Thoracic aorta endothelial cell (primary cell): ENCODE data around the gene EGFL6. TPM values are rescaled to one million over a fixed set of nuclear protein-coding genes. Genes with fewer than 3 reads are reported as not detected.

ENCODE experiments used
- total RNA-seq: library from RNA; depleted of rRNA; stranded (reverse); fragments of >200 nt; gene quantifications from 2 replicates; pipeline ENCODE4 v1.2.3, GENCODE V29; 2012

EGFL6 gene, protein sequence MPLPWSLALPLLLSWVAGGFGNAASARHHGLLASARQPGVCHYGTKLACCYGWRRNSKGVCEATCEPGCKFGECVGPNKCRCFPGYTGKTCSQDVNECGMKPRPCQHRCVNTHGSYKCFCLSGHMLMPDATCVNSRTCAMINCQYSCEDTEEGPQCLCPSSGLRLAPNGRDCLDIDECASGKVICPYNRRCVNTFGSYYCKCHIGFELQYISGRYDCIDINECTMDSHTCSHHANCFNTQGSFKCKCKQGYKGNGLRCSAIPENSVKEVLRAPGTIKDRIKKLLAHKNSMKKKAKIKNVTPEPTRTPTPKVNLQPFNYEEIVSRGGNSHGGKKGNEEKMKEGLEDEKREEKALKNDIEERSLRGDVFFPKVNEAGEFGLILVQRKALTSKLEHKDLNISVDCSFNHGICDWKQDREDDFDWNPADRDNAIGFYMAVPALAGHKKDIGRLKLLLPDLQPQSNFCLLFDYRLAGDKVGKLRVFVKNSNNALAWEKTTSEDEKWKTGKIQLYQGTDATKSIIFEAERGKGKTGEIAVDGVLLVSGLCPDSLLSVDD
- total RNA-seq: not detected in 2 replicates

DNA sequence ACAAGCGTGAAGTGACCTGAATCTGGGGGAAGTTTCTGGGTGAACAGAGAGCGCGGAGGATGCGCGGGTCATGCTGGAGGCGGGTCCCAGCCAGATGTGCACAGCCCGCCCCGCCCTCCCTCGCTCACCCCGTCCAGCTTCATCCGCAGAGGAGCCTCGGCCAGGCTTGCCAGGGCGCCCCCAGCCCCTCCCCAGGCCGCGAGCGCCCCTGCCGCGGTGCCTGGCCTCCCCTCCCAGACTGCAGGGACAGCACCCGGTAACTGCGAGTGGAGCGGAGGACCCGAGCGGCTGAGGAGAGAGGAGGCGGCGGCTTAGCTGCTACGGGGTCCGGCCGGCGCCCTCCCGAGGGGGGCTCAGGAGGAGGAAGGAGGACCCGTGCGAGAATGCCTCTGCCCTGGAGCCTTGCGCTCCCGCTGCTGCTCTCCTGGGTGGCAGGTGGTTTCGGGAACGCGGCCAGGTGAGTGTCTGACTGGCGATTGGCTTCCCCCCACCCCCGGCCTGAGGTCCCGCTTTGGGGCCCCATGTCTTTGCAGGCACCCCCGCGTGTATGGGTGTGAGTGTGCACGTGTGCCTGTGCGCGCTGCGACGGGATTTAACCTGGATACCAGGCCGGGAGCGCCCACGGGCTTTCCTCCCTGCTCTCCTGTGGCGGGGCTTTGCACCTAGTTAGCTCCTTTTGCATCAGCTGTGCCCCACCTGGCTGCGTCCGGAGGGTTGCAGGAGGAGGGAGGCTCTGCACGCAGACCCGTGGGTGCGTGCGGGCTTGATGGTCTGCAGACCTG, at the start of gene EGFL6:
TSS of gene EGFL6 (plus strand) at position 123 of the 782 bp plus-strand sequence. CDS start at position 384, 261 bp downstream.

DNA sequence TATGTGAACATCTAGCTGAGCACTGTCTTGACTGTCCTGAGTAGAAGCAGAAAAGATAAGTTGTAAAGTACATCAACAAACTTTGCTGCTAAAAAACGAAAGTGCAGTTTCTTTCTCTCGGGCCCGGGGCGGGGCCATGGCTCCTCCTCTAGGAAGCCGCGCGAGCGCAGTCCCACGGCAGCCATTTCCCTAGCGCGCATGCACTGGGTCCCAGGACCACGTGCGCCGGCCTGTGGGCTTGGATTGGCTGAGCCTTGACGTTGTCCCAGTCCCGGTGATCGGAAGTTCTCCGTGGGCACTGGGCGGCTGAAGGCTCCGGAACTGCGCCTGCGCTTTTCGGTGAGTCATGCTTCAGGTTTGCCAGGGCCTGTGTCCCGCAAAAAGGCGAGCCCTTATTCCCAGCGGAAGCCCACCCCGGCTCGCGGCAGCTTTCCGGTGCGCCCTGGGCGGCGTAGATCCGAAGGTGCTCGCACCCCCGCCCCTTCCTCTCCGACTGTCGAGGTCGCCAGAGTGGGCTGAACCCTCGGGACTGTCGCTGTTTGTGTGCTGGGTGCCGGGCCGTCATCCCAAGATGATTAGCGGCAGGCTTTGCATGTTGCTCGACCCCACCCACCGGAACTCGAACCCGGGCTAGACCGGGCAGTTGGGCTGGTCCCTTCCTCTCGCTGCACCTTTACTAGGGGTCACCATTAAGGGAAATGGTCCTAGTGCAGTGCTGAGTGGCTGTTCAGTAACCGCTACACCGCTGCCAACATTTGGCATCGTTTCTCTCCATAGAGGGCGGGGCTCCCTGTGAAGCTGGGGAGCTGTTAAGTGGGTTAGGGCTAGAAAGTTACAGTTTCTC, 83.7 kb downstream of the EGFL6 start, which contains the start of gene TCEANC:
TSS of gene TCEANC (plus strand) at position 292 of the 844 bp plus-strand sequence. CDS start 9,368 bp downstream, outside the sequence.

Other genes starting within 250 kb of the EGFL6 start
- gene ATXN3L, start 249.5 kb upstream of the EGFL6 start, total RNA-seq: not detected in 2 replicates
- gene TCEANC, start 83.5 kb downstream of the EGFL6 start, total RNA-seq: 1.2 and 1.4 TPM in 2 replicates
- gene RAB9A, start 119.5 kb downstream of the EGFL6 start, total RNA-seq: 20.7 and 25.8 TPM in 2 replicates
- 16.5 and 20.5 TPM in 2 replicates for gene TRAPPC2, start 165.0 kb downstream of the EGFL6 start, total RNA-seq
- 14.2 and 15.5 TPM in 2 replicates for gene OFD1, start 165.1 kb downstream of the EGFL6 start, total RNA-seq
- gene GPM6B, start 247.5 kb downstream of the EGFL6 start, total RNA-seq: 1.3 and 1.9 TPM in 2 replicates